ENCODE results near the gene LRMDA. TPM values are rescaled to one million over a fixed set of nuclear protein-coding genes. Genes with fewer than 3 reads are reported as not detected.

LRMDA gene
- polyA plus RNA-seq, 2 of the 4 experiments (the other 2 are of a cell fraction) = 4.6 to 5.2 TPM

GRCh38 chr10:76244061-76244686, 812.8 kb downstream of the LRMDA start:
- ATAC-seq (no peak), DNase-seq (ENCODE audit: low read depth in 1 of 2, low spot score in 1 of 2) (no peak), FAIRE-seq (no peak)
- H3K4me3 ChIP-seq = no peak overlapping the region
- no peaks in the 10 kb centered on the region for H3K9me3 ChIP-seq
- H3K4me2 ChIP-seq = no peak overlapping the region
- H3K4me1 ChIP-seq = no peaks in the 10 kb centered on the region
- no peak overlapping the region for H3K27ac ChIP-seq
- WGBS (ENCODE audit: missing lambda C conversion rate) = 56% methylated on average over 5 of the region's 5 CpGs
- ChIA-PET POLR2A (no interaction called here), CTCF (no interaction called here)
- TF ChIP-seq ELK1 (IDR thresholded peaks at IDR 0.05; ENCODE audit: low read depth, low read length) (no peak), ZC3H11A (IDR thresholded peaks at IDR 0.05) (no peak), EHF (CRISPR knock-in tag; IDR thresholded peaks at IDR 0.05) (no peak), FOSL2 (IDR thresholded peaks at IDR 0.05) (no peak), FOSL2 (CRISPR knock-in tag; IDR thresholded peaks at IDR 0.05) (no peak), ATOH8 (CRISPR knock-in tag; IDR thresholded peaks at IDR 0.05; ENCODE audit: low read depth) (no peak)

GRCh38 chr10:76245951-76246495, 814.6 kb downstream of the LRMDA start:
- Histone ChIP-seq H3K4me1 (no peaks in the 10 kb centered on the region), H3K27ac (no peak overlapping the region), H3K9me3 (no peaks in the 10 kb centered on the region), H3K4me3 (no peak overlapping the region), H3K4me2 (no peak overlapping the region)
- ATAC-seq (no peak), DNase-seq (ENCODE audit: low read depth in 1 of 2, low spot score in 1 of 2) (no peak), FAIRE-seq (no peak)
- 59% methylated on average over 7 of the region's 7 CpGs for WGBS (ENCODE audit: missing lambda C conversion rate)
- ChIA-PET CTCF (no interaction called here), POLR2A (no interaction called here)
- TF ChIP-seq POLR2A (IDR thresholded peaks at IDR 0.05; ENCODE audit: low read length) (no peak), GATA3 (IDR thresholded peaks at IDR 0.05; ENCODE audit: borderline replicate concordance) (no peak), ATOH8 (CRISPR knock-in tag; IDR thresholded peaks at IDR 0.05; ENCODE audit: low read depth) (no peak), CEBPB (IDR thresholded peaks at IDR 0.05) (no peak), RARB (CRISPR knock-in tag; IDR thresholded peaks at IDR 0.05) (no peak), ZFP36 (IDR thresholded peaks at IDR 0.05; ENCODE audit: borderline replicate concordance, partially characterized antibody) (no peak), ZSCAN20 (CRISPR knock-in tag; IDR thresholded peaks at IDR 0.05) (no peak), HMGXB4 (CRISPR knock-in tag; IDR thresholded peaks at IDR 0.05; ENCODE audit: borderline replicate concordance) (no peak), HEYL (CRISPR knock-in tag; IDR thresholded peaks at IDR 0.05) (no peak), CHD2 (IDR thresholded peaks at IDR 0.05; ENCODE audit: low read length, partially characterized antibody) (no peak), TP53 (CRISPR knock-in tag; IDR thresholded peaks at IDR 0.05) (no peak), TFCP2L1 (CRISPR knock-in tag; IDR thresholded peaks at IDR 0.05) (no peak), FOSL2 (IDR thresholded peaks at IDR 0.05) (no peak), FOSL2 (CRISPR knock-in tag; IDR thresholded peaks at IDR 0.05) (no peak), USF2 (IDR thresholded peaks at IDR 0.05) (no peak), NPAS2 (CRISPR knock-in tag; IDR thresholded peaks at IDR 0.05; ENCODE audit: borderline replicate concordance) (no peak), NR3C1 (IDR thresholded peaks at IDR 0.05) (no peak), FOXS1 (CRISPR knock-in tag; IDR thresholded peaks at IDR 0.05) (no peak), ZNF302 (CRISPR knock-in tag; IDR thresholded peaks at IDR 0.05) (no peak), EHF (CRISPR knock-in tag; IDR thresholded peaks at IDR 0.05) (no peak)

Measured in A549 (cell line).